Activated naive CD8-positive, alpha-beta T cell treated with anti-CD3 and anti-CD28 coated beads, Interleukin-2, amount 50 U/mL, for 16 hours (primary cell): ENCODE measurements around the gene PRPSAP1.

Experiments used
- DNase-seq: peaks from one replicate; pipeline ENCODE4 v3.0.0-alpha.2; 2020; ENCODE audit warnings: low read depth, low spot score

The PRPSAP1 gene, protein sequence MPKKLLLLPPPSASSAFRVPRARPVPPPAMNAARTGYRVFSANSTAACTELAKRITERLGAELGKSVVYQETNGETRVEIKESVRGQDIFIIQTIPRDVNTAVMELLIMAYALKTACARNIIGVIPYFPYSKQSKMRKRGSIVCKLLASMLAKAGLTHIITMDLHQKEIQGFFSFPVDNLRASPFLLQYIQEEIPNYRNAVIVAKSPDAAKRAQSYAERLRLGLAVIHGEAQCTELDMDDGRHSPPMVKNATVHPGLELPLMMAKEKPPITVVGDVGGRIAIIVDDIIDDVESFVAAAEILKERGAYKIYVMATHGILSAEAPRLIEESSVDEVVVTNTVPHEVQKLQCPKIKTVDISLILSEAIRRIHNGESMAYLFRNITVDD

DNA sequence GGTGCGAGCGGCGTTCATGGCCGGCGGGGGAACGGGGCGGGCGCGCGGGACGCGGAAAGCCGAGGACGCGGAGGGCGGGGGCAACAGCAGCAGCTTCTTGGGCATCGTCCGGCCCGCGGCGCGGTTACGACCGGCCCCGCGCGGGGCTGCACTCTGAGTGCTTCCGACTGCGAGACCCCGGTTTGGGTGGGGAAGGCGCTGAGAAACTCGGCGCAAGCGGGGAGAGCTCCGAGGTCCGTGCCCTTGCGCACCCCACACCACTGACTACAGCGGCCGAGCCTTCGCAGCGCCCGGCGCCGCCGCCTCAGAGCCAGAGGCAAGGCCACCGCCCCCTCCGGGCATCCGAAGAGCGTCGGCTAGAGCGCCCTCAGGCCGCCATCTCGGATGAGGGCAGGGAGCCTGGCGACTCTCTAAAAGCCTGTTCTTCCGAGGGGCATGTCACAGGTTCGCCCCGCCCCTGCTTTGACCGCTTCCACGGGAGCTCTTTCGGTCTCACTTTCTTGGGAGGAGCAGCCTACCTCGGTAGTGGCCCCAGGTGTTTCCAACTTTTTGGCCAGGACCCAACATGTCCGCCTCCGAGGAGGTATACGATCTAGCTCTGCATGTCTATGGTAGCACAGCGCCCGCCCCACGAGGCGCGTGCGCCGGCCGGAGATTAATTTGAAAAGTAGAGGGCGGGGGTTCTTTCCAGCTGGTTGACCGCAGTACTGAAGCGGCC lies at the start of gene PRPSAP1:
Gene PRPSAP1 (minus strand): TSS at position 318 of the 718 bp plus-strand sequence. CDS start 213 bp downstream, at position 105.
- DNase-seq: peak; percentile 60

DNA sequence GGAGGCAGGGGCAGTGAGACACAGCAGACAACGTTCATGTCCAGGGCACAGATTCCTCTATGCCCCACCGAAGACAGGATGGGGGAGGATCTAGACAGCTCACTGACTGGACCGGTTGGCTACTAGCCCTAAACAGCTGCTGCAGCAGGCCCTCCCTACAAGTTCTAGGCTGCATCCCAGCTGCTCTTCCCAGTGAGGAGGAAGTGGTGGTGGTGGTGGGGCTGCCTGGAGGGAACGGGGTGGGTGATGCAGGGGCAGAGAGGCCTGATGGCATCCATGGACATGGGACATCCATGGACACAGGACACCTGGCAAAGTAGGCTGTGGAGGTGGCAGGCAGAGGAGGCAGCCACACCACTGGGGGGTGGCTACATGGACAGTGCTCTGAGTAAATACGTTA lies 49.0 kb upstream of the PRPSAP1 start:
- DNase-seq: no peak

DNA sequence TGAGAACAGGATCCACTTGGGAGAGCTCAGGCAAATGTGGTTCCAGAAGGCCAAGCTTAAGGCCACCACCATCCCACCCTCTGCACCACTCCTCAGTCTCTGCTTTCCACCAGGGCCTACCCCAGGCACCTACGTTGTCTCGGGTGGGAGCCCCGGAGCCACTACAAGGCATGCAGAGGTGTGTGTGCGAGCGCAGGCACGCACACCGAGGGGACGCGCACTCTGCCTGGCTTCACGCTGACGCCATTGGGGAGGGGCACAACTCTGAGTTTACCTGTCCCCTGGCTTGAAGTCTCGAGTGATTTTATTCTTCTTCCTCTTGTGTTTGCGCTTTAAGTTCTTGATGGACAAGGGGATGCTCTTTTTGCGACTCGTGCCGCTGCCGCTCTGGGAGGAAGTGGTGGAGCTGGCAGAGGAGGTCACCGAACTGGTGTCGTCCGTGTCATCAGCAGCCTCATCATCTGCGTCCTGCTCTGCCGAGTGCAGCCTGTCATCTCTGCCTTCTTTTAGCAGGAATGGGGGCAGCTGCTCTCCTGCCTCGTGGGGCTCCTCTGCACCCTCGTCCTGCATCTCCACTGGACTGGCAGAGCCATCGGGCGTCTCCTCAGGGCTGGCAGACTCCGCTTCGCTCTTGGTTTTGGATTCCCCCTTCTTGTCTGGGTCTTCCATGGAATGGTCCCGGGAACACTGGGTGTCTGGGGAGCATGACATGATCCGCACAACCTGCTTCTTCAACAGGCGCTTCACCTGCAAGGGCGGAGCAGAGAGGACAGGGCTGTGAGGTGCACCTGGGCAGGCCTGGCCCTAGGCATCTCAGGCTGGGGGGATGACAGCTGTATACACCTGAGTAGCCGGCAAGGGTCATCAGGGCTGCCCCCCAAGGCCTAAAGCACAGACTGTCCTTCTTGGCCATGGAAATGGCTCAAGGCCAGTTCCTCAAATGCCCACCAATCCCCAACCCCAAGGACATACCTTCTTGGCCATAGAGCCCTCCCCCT lies 45.8 kb upstream of the PRPSAP1 start:
- no peak for DNase-seq

DNA sequence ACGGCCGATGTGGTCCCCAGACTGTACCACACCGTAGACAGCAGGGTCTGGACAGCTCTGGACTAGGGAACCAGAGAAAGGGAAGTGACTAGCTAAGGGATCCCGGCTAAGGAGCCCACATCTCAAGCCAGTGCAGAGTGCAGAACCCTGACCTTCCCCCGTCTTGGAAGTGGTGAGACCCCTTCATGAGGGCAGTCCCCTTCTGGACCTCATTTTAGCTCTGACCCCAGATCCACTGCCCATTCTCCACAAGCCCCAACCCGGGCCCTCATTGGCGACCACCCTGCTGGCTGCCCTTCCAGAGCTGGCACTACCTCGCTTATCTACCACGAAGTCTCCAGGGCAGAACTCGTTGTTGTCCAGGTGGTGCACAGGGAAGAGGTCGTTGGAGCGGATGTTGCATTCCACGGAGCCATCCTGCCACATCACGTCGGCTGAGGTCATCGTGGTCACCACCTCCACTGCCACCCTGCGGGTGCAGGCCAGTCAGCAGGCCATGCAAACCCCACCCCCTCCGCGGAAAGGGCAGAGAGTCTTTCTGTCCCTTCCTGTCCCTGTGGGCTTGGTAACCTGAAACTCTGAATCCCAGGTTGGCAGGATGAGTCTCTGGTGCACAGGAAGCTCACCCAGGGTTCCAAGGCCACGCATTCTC lies 44.9 kb upstream of the PRPSAP1 start:
- DNase-seq: no peak

DNA sequence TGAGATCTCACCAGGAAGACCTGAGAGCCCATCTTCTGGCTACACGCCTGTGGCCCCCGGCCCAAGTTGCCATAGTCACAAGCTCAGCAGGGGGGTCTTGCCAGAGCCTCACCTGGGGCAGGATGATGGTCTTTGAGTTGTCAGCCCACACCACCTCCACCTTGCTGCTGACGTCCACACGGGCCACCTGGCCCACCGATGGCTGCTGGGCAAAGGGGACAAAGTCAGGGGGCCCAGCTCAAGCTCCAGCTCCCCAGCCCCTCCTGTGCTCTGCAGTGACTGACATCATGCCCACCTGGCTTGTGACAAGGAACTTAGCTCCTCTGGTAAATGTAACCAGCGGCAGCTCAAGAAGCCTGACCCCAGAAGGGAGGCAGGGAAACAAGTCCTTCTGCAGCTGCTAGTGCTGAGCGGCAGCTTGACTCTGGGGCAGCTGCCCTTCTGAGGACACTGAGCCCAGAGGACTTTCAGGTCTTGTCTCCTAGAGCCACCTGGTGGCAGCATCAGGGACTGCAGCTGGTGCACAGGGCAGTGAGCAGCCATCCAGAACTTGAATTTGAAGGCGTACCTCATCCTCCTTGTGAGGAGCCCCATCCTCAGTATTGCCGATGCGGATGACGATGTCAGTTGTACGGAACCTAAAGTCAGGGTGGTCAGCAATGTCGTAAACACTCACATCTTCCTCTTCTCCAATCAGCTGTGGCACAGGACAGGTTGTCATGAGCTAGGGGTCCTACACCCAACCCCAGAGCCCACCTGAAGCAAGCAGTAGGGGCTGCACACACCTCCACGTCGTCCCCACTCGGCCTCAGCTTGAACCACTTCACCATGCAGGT lies 44.2 kb upstream of the PRPSAP1 start:
- peak; percentile 69 for DNase-seq

DNA sequence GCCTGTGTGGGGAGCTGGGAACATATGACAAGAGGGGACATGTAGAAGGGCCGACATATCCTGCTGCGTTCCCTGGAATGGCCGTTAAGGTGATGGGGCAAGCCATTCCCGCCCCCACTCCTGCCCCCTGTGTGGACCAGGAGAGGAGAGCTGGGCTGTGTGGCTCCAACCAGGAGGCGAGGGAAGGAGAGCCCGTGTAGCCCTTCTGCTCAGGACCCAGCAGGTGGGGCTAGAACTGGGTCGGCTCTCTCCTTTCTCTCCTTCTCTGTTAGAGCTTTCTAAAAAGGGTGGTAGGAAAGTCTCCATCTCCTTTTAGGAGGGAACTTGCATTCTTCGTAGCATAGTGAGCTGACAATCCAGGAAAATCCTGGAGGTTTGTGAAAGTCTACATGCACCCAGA lies 43.5 kb upstream of the PRPSAP1 start:
- DNase-seq: no peak

DNA sequence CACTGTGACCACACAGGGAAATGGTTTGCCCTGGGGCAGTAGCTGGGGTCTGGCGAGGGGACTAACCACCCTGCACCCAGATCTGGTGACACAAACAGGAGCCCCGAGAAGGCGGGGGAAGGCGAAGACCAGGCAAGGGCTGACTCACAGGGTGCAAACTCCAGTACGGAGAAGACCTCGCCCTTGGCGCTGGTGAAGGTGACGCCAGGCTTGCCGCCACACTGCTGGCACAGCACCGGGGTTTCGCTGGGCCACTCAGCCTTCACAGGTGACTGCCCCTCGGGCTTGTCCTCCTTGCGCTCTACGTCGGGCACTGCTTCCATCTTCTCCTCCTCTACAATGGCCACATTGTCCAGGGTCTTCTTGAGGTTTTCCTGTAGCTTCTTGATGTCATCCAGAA lies 42.3 kb upstream of the PRPSAP1 start:
- no peak for DNase-seq

DNA sequence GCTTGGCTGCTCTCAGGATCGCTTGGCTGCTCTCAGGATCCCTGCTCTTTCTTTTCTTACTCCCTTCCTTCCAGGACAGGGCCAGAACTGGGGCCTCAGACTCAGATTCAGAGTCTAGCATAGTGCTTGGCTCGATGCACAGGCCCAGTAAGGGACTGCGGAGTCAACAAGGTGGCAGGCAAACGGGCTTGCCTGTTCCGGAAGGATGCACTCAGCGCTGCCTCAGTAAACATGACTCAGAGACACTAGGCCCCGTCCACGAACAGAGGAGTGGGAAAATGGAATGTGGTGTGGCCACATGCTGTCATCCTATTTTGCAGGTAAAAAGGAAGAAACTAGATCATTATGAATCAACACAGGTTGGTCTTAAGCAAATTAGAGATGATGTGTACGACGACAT lies 40.5 kb upstream of the PRPSAP1 start:
- DNase-seq: no peak

DNA sequence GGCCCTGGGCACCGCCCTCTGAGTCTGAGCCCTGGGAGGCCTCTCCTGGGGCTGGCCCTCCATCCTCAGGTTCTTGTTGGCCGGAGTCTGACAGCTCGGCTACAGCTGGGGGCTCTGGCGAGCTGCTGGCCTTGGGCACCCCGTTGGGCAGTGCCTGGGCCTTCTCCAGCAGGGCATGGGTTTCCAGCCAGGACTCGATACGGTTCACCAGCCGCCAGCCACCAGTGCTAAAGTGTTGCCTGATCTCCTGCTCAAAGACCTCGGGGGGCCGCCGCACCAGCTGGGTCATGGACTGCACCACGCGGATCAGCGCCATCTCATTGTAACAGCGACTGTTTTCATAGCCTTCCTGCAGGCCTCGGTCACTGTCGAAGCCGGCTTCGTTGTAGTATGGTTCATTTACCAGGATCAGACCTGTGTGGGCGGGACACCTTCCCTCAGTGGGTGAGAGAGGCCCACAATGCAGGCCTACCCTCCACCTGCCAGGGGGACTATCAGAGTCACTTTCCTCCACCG lies 37.5 kb upstream of the PRPSAP1 start:
- DNase-seq: no peak

DNA sequence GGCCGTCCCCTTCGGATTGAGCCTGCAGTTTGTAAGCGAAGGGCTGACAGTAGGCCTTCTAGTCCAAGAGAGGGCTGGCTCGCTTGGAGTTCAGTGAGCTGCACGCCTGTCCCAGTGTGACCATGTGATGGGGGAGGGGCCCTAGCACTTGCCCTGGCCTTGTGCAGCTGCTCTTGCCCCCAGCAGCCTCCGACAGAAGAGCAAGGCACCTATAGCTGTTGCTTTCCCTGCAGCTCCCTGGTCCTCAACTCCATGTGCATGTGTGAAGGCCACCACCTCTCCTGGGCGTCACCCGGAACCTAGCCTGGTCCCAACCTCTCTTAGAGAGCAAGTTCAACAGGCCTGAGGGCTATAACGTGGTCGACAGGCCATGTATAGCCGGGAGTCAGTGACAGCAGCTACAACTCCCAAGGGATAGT lies 36.3 kb upstream of the PRPSAP1 start:
- no peak for DNase-seq

DNA sequence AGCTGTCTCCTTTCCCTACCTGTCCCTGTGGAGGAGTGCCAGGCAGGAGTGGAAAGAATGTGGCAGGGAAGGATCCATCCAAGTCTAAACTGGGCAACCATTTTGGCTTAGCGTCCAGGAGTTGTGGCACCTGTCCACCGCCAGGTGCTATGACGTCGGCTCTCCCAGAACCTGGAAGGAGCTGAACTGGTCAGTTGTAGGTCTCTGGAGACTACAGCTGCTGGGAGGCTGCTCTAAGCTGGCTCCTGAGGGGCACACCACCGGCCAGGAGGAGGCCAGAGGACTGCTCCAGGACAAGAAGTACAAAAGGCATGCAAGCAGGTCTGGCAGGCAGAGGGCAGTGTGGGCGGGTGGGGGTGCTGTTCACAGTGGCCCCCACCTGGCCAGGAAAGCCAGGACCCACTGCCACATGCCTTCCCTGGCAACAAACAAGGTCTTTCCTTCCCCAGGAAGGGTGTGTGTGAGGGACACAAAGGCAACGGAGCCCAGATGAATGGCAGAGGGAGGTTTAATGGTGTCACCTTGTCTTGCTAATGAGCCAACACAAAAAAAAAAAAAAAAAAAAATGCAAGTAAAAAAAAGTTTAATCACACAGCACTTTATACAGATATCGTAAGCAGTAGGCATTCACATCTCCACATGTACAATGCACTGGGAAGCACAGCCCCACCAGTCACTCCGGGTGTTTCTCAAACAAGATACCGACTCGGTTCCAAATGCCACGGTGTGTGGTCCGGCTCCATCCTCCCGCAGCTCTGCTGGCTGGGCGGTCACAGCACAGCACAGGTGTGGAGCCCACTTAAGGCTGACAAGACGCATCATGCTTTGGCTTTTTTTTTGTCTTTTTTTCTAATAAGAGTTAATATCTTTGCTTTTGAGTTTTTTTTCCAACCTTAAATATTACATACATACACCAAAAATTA lies 35.5 kb upstream of the PRPSAP1 start:
- DNase-seq: no peak

DNA sequence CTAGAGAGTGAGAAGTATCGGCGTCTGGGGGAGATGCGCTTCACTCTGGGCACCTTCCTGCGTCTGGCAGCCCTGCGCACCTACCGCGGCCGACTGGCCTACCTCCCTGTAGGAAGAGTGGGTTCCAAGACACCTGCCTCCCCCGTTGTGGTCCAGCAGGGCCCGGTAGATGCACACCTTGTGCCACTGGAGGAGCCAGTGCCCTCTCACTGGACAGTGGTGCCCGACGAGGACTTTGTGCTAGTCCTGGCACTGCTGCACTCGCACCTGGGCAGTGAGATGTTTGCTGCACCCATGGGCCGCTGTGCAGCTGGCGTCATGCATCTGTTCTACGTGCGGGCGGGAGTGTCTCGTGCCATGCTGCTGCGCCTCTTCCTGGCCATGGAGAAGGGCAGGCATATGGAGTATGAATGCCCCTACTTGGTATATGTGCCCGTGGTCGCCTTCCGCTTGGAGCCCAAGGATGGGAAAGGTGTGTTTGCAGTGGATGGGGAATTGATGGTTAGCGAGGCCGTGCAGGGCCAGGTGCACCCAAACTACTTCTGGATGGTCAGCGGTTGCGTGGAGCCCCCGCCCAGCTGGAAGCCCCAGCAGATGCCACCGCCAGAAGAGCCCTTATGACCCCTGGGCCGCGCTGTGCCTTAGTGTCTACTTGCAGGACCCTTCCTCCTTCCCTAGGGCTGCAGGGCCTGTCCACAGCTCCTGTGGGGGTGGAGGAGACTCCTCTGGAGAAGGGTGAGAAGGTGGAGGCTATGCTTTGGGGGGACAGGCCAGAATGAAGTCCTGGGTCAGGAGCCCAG lies 33.5 kb upstream of the PRPSAP1 start:
- DNase-seq: no peak

DNA sequence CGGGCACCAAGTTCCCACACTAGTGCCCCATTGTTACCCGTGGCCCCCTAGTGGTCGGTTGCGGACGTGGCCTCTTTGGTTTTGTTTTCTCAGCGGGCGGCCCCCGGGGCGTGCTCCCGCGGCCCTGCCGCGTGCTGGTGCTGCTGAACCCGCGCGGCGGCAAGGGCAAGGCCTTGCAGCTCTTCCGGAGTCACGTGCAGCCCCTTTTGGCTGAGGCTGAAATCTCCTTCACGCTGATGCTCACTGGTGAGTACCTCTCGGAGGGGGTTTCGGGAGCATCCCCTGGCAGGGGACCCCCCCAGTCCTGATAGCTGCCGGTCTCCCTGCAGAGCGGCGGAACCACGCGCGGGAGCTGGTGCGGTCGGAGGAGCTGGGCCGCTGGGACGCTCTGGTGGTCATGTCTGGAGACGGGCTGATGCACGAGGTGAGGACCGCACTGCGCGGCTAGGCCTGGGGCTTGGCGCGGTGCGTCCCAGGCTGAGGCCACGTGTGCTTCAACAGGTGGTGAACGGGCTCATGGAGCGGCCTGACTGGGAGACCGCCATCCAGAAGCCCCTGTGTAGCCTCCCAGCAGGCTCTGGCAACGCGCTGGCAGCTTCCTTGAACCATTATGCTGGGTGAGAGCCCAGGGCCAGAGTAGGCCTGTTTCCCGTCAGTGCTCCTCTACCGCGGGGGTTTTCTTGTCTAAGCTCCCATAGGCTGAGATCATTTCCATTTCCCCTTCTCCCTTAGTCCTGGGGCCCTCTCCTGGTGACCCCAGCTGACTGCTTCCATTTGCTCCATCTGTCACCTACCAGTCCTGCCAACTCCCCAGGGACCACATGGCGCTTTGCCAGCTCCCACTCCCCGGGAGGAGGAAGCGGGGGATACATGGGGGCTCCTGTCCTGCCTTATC lies 32.4 kb upstream of the PRPSAP1 start:
- peak; percentile 77 for DNase-seq

DNA sequence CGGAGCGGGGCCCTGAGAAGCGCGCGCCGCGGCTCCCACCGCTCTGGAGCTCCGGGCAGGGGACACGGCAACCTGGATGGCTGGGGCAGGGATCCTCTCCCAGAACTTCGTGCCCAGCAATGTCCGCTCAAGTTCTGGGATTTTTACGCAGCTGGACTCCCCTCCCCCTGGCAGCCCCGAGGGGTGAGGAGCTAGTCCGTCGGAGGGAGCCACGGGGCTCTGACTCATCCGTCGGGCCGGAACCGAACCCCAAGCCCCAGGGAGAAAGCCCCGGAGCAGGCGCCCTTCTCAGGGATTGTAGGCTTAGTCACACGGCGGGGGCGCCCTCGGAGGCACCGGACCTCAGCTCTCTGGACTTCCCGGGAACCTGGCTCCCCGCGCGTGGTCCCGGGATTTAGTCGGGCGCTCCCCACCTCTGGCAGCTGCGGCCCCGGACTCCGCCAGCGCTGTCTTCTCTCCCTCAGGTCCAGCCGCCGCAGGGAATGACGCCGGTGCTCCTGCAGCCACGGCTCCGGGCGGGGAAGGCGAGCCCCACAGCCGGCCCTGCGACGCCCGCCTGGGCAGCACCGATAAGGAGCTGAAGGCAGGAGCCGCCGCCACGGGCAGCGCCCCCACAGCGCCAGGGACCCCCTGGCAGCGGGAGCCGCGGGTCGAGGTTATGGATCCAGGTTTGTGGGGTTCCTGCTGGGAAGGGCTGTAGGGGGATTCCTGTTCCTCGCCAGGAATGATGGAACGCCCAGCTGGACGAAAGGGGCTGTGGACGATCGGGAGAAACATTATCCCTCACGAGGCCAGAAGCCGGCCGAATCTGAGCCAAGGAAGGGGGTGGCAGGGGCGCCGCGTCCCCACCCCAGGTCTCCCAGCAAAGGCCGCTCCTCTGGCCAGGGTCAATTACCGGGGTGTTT lies 31.5 kb upstream of the PRPSAP1 start:
- DNase-seq: no peak

DNA sequence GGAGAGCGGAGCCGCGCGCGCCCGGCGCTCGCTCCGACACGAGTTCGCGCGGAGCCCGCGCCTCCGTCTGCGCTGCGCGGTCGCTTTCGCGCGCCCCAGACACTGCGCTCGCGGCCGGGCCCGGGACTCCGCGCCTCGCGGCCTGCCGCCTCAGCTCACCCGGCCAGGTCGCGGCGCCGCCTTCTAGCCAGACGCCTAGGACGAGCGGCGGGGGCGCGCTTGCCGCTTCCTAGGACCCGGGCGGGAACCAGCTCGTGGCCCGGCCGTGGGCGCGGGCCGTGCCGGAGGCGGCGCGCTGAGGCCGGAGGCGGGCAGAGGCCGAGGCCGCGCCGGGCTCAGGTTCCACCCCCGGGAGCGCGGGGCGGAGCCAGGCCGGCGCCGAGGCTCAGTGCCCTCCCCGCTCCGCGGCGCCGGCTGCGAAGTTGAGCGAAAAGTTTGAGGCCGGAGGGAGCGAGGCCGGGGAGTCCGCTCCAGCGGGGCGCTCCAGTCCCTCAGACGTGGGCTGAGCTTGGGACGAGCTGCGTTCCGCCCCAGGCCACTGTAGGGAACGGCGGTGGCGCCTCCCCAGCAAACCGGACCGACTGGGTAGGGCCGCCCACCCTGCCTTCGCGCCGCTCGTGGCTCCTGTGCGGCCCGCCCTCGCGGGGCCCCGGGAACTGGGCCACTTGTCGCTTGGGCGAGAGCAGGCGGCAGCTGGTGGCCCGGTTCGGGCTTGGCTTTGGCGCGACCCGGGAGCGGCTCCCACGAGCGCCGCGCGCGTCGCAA lies 30.7 kb upstream of the PRPSAP1 start, which contains the start of gene SPHK1:
Gene SPHK1 (plus strand): TSS at position 388 of the 765 bp plus-strand sequence. CDS start 1,036 bp downstream, outside the sequence.
- DNase-seq: peak; percentile 28
